ENCODE results near the gene C9.

The C9 gene

DNA sequence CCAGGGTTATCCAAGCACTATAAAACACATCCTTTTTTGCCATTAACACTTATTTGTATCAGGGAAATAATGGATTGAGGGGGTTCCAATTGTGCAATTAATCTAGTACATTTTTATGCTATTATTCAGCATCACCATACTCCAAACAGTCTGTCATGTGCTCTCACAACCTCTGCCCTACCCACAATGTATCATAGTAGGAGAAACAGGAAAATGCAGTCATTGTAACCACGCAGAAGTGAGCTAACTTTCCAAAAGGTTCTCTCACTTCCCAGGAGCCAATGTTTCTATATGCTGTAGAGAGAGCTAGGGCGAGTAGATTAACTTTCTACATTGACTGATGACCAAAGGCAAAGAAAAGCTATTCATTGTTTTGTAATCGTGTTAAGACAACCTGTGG lies 30.7 kb upstream of the C9 start:
- no peak for DNase-seq (ENCODE audit: low spot score)
- TF ChIP-seq, protein P1, sequence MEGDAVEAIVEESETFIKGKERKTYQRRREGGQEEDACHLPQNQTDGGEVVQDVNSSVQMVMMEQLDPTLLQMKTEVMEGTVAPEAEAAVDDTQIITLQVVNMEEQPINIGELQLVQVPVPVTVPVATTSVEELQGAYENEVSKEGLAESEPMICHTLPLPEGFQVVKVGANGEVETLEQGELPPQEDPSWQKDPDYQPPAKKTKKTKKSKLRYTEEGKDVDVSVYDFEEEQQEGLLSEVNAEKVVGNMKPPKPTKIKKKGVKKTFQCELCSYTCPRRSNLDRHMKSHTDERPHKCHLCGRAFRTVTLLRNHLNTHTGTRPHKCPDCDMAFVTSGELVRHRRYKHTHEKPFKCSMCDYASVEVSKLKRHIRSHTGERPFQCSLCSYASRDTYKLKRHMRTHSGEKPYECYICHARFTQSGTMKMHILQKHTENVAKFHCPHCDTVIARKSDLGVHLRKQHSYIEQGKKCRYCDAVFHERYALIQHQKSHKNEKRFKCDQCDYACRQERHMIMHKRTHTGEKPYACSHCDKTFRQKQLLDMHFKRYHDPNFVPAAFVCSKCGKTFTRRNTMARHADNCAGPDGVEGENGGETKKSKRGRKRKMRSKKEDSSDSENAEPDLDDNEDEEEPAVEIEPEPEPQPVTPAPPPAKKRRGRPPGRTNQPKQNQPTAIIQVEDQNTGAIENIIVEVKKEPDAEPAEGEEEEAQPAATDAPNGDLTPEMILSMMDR (IDR thresholded peaks at IDR 0.05; ENCODE audit: borderline replicate concordance, control extremely low read depth, extremely low read depth, insufficient read depth, missing control alignments): no peak
- in situ Hi-C loops (cut with MboI; ENCODE audit: low sequenced_read_pairs, unreplicated experiment): no loop called here

DNA sequence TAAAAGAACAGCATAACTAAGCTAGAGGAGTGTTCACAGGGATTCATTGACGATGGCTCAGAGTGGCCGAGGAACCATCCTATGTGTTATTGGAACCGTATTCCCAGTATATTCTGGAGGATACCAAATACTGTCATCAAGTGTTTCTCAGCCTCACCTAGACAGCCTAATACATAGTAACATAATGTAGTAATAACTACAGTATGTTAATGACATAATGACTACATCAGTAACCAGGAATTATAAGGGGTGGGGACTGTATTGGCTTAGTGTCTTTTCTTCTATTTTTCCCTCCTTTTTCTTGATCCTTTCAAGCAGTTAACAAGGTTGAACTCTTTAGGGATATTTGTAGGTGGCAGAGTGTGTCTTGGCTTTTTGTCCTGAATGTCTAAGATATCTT lies 26.6 kb upstream of the C9 start:
- no peak for DNase-seq (ENCODE audit: low spot score)
- TF ChIP-seq, protein P1 (IDR thresholded peaks at IDR 0.05; ENCODE audit: borderline replicate concordance, control extremely low read depth, extremely low read depth, insufficient read depth, missing control alignments): no peak
- in situ Hi-C loops (cut with MboI; ENCODE audit: low sequenced_read_pairs, unreplicated experiment): no loop called here

DNA sequence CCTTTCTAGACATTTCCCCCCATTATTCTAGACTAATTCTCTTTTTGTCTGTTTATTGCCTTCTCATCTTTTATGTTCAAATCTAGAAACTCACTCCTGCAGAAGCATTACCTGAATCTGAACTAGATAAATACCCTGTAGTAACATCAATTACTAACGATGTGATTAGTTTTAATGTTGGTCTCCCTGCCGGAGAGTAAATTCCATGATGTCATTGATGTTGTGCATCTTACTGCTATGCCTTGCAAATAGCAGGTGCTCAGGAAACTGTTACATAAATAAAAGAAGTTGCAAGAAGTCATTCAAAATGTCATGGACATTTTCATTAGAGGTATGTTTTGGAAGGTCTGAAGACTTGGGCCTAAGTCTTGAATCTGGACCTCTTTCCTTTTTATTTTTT lies 23.0 kb upstream of the C9 start:
- in situ Hi-C loops (cut with MboI; ENCODE audit: low sequenced_read_pairs, unreplicated experiment): no loop called here
- no peak for DNase-seq (ENCODE audit: low spot score)
- TF ChIP-seq, protein P1 (IDR thresholded peaks at IDR 0.05; ENCODE audit: borderline replicate concordance, control extremely low read depth, extremely low read depth, insufficient read depth, missing control alignments): no peak

DNA sequence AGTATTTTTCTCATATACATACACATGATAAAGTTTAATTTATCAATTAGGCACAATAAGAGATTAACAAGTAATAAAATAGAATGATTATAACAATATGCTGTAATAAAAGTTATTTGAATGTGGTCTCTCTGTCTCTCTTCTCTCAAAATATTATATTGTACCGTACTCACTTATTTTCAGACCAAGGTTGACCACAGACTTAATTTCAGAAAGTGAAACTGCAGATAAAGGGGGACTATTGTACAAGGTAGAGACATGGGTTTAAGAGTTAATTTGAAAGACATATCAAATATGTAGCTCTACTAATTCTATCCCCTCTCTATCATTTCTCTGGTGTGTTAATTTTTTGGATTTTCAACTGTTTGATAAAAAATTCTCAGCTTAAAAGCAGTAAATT lies 20.0 kb upstream of the C9 start:
- in situ Hi-C loops (cut with MboI; ENCODE audit: low sequenced_read_pairs, unreplicated experiment): no loop called here
- DNase-seq (ENCODE audit: low spot score): no peak
- TF ChIP-seq, protein P1 (IDR thresholded peaks at IDR 0.05; ENCODE audit: borderline replicate concordance, control extremely low read depth, extremely low read depth, insufficient read depth, missing control alignments): no peak

DNA sequence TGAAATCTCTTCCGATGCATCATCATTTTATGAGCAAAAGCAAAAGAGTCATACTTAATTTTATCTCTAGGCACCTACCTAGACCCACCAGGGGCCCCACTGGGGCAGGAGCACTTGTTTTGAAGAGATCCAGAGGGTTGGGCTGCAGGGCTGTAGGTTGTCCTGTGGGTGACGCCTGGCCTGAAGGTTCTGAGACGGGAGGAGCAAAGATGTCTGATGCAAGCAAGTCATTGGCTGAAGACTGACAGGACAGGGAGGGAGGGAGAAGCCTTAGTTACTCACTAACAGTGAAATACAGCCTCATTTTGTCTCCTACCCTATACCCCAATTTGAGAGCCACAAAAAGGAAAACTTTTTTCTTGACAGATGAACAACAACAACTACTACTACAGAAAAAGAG lies 17.1 kb upstream of the C9 start:
- in situ Hi-C loops (cut with MboI; ENCODE audit: low sequenced_read_pairs, unreplicated experiment): no loop called here
- no peak for DNase-seq (ENCODE audit: low spot score)
- TF ChIP-seq, protein P1 (IDR thresholded peaks at IDR 0.05; ENCODE audit: borderline replicate concordance, control extremely low read depth, extremely low read depth, insufficient read depth, missing control alignments): no peak

DNA sequence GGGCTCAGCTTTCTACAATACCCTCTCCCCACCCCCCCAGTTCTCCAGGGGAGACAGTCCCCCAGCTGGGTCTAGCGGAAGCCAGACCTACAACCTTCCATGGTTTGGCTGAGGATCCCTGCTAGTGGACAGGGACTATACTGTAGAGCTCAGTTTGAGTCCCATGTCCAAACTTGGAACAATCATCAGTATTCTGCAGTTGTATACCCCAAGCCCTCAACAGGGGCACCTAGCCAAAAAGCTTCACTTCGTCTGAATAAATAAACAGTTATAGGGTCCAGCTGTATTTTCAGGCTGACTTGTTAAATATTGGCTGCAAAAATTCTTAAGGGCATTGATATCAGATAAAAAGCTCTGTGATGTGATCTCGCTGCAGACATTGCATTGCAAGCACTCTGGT lies 15.4 kb upstream of the C9 start:
- in situ Hi-C loops (cut with MboI; ENCODE audit: low sequenced_read_pairs, unreplicated experiment): loop anchor here (10.0 kb wide), 1 partner anchor 165 kb away; no protein-coding TSS in a partner anchor
- no peak for DNase-seq (ENCODE audit: low spot score)
- TF ChIP-seq, protein P1 (IDR thresholded peaks at IDR 0.05; ENCODE audit: borderline replicate concordance, control extremely low read depth, extremely low read depth, insufficient read depth, missing control alignments): no peak

DNA sequence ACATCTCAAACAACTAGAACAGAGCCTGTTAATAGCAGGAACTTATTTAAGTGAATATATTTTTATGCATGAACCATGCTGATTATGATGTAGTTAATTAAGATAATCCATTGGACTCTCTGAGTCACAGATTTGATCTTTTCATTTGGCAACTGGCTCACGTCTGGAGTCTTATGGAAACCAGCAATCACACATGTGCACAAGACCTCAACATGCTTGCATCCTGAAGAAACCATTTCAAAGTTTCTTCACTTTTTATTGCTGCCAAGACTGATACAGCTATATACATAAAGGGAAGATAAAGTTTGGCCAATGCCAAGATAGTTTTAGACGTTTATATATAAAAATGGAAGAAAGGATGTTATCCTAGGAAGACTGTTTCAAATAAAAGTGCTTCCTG lies 13.3 kb upstream of the C9 start:
- TF ChIP-seq, protein P1 (IDR thresholded peaks at IDR 0.05; ENCODE audit: borderline replicate concordance, control extremely low read depth, extremely low read depth, insufficient read depth, missing control alignments): no peak
- DNase-seq (ENCODE audit: low spot score): no peak
- in situ Hi-C loops (cut with MboI; ENCODE audit: low sequenced_read_pairs, unreplicated experiment): loop anchor here (10.0 kb wide), 1 partner anchor 167 kb away; no protein-coding TSS in a partner anchor

Data from GM13976 (cell line).